Body of pancreas (tissue), 4 donors: ENCODE data around the gene CNTRL.

ENCODE experiments used
- CTCF ChIP-seq, 7 experiments: fragments of 450-650 bp in 4 of 7; fragments of 200-600 bp in 3 of 7; sonication (generic) in 3 of 7; IDR thresholded peaks; one replicate each; pipeline ENCODE4 v1.5.1; 2016 to 2019; ENCODE audit warnings: antibody characterized with exemption in 7 of 7
- POLR2A ChIP-seq, 3 donors: fragments of 450-650 bp; IDR thresholded peaks; one replicate each; pipeline ENCODE4 v1.6.1; 2016; ENCODE audit warnings: antibody characterized with exemption in 3 of 3, mild to moderate bottlenecking in 2 of 3

- TF ChIP-seq CTCF (IDR thresholded peaks at IDR 0.05) (peak in 6 of 7 experiments; percentile 36 to 69 (median 54)), POLR2A (IDR thresholded peaks at IDR 0.05) (peak; percentile 74 to 89 (median 88))
These were observed 127.2 kb downstream of the CNTRL start, which contains the start of gene RAB14 for GRCh38 chr9:121201738-121202533.
